Left renal pelvis (tissue), 4 donors: ENCODE results near the gene UNC50. TPM values are rescaled to one million over a fixed set of nuclear protein-coding genes. Genes with fewer than 3 reads are reported as not detected.
"Not testable (repeated sequence)": the region's sequence is repeated elsewhere in the genome, so short reads cannot be mapped to it uniquely, and the experiment has no call there.

Source experiments
- DNase-seq, 4 donors: peaks; one replicate each; pipeline ENCODE4 v3.0.0-alpha.2; 2013; ENCODE audit warnings: low read depth in 4 of 4, low spot score in 3 of 4
- polyA plus RNA-seq, 4 donors: library from polyadenylated mRNA; unstranded; fragments of 120-200 nt; gene quantifications; one replicate each; pipeline ENCODE4 v1.2.1, GENCODE V29; 2013; ENCODE audit not compliant: insufficient read length in 4 of 4

UNC50 gene
- polyA plus RNA-seq, 4 donors: 54.4 to 80.2 (median 70.5) TPM

DNA sequence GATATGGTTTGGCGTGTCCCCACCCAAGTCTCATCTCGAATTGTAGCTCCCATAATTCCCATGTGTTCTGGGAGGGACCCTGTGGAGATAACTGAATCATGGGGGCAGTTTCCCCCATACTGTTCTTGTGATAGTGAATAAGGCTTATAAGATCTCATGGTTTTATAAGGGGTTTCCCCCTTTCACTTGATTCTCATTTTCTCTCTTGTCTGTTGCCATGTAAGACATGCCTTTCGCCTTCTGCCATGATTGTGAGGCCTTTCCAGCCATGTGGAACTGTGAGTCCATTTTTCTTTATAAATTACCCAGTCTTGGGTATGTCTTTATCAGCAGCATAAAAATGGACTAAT lies 51.1 kb downstream of the UNC50 start:
- DNase-seq: not testable (repeated sequence)

DNA sequence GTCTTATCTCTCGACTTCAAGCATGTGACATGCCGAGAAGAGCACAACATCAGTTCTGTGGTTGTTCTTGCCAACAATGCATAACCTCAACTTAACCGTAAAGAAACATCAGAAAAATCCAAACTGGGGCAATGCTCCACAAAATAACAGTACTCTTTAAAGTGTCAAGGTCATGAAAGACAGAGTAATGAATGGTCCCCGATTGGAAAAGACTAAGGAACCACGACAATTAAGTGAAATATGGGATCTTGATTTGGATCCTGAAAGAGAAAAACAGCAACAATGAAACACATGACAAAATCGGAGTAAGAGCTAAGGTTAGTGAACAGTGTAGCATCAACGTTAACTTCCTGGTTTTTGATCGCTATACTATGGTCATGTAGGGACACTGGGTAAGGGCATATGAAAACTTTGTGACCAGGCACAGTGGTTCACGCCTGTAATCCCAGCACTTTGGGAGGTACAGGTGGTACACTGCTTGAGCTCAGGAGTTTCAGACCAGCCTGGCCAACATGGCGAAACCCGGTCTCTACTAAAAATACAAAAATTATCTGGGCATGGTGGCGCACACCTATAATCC lies 55.2 kb downstream of the UNC50 start:
- no peak for DNase-seq

DNA sequence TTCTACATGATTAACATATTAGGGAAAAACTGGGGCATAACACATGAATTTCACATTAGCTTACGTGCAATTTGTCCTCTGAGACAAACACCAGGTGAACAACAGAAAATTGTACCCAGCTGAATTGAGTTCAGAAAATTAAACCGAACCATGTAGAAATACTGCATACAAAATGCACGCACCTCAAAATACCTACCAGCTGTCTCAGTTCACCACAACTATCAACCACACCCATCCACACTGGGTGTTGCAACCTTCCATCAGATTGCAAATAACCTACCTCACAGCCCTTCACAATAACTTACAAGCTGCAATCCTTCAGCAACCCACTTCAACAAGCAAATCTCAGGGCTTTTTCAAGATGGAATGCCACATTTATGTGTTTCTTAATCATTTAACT lies 55.9 kb downstream of the UNC50 start:
- DNase-seq: no peak

DNA sequence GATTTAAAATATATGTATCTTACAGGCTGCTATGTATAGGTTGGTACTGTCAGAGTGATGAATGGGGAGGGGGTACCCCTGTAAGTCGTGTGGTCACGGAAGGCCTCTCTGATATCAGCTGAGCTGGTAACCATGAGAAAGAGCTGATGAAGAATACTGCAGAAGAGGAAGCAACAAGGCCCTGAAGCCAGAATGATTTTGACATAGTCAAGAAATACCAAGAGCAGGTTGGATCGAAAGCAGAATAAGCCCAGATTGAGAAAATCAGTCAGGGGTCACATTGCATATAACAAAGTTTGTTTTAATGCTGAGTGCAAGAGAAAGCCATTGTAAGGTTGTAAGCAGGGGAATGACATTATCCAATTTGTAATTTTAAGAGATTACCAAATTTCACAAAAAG lies 57.3 kb downstream of the UNC50 start:
- no peak for DNase-seq

Other genes with a start within 250 kb of the UNC50 start
- gene INPP4A, start 163.7 kb upstream of the UNC50 start, polyA plus RNA-seq: 10 to 100 TPM; 19.1 to 28.2 (median 23.7) TPM
- 10 to 100 TPM; 61.2 to 84.1 (median 80.2) TPM for gene COA5, start 77 bp upstream of the UNC50 start, polyA plus RNA-seq
- 10 to 100 TPM; 16.0 to 42.6 (median 29.3) TPM for gene MGAT4A, start 122.5 kb downstream of the UNC50 start, polyA plus RNA-seq